SU-DHL-6 (cell line): ENCODE measurements around the gene XRCC2.

Source experiments
- CTCF ChIP-seq: fragments of 200-600 bp; sonication (generic); IDR thresholded peaks from one replicate; pipeline ENCODE4 v1.5.1; 2017; ENCODE audit warnings: antibody characterized with exemption, mild to moderate bottlenecking, low read length, moderate library complexity; ENCODE audit not compliant: insufficient read depth, poor library complexity, severe bottlenecking
- EZH2phosphoT487 ChIP-seq: fragments of 200-600 bp; sonication (generic), shearing (Covaris generic); conservative IDR thresholded peaks from 2 replicates; pipeline ENCODE4 v1.6.1; 2018; ENCODE audit warnings: mild to moderate bottlenecking, antibody characterized with exemption, low read length, moderate library complexity, mixed read lengths

- no peak for TF ChIP-seq CTCF
- no peak for TF ChIP-seq EZH2phosphoT487
Measured at GRCh38 chr7:152661479-152661878, 14.5 kb downstream of the XRCC2 start.
